ENCODE data around the gene SAMD4A. TPM values are rescaled to one million over a fixed set of nuclear protein-coding genes. Genes with fewer than 3 reads are reported as not detected.

The SAMD4A gene
- polyA plus RNA-seq, 3 donors = 3.2 to 8.6 (median 4.2) TPM

GRCh38 chr14:54639611-54640010, 72.7 kb downstream of the SAMD4A start:
- no peak overlapping the region for H3K27ac Mint-ChIP-seq
- H3K4me1 Mint-ChIP-seq = no peaks in the 10 kb centered on the region
- Histone ChIP-seq H4K20me1 (ENCODE audit: insufficient read depth, low read length) (no peaks in the 10 kb centered on the region), H3K9me3 (replicated peaks in 1 of 2; ENCODE audit: control insufficient read depth in 1 of 2, insufficient read depth in 1 of 2, low read length in 2 of 2) (no peaks in the 10 kb centered on the region), H3K4me2 (replicated peaks; ENCODE audit: extremely low read depth, low read length, poor library complexity, severe bottlenecking) (no peak overlapping the region), H3K27me3 (ENCODE audit: control insufficient read depth in 2 of 2, insufficient read depth in 2 of 2, low read length in 2 of 2) (no peaks in the 10 kb centered on the region), H3K27ac (ENCODE audit: low read depth in 1 of 2, low read length in 2 of 2) (no peak overlapping the region), H3K9ac (ENCODE audit: insufficient read depth, low read length, poor library complexity, severe bottlenecking) (no peak overlapping the region), H3K4me3 (replicated peaks in 1 of 3; ENCODE audit: low read depth in 2 of 3, low read length in 3 of 3) (no peak overlapping the region), H3K36me3 (replicated peaks in 1 of 2; ENCODE audit: control insufficient read depth in 1 of 2, insufficient read depth in 2 of 2, low read length in 2 of 2) (no peaks in the 10 kb centered on the region), H3K4me1 (ENCODE audit: control insufficient read depth in 1 of 2, insufficient read depth in 2 of 2, low read length in 2 of 2) (no peaks in the 10 kb centered on the region), H2AFZ (ENCODE audit: insufficient read depth, low read depth, low read length, poor library complexity, severe bottlenecking) (no peak overlapping the region), H3K79me2 (ENCODE audit: insufficient read depth, low read length) (no peaks in the 10 kb centered on the region)
- no peak for TF ChIP-seq CTCF (IDR thresholded peaks at IDR 0.05)
- H3K27me3 Mint-ChIP-seq (ENCODE audit: low read depth in 3 of 3) = peaks cover 3 to 10% (median 3%) of the 10 kb centered on the region in 3 donors
- H3K4me3 Mint-ChIP-seq = no peak overlapping the region
- WGBS (ENCODE audit: insufficient coverage) = 83% methylated on average over 1 of the region's 2 CpGs
- H3K9me3 Mint-ChIP-seq = peaks cover 0 to 1% (median 0%) of the 10 kb centered on the region in 7 donors
- intact Hi-C loops (cut with micrococcal nuclease) = no loop called here
- H3K36me3 Mint-ChIP-seq = no peaks in the 10 kb centered on the region
- DNase-seq = no peak

GRCh38 chr14:54640506-54640905, 73.6 kb downstream of the SAMD4A start:
- no peak for TF ChIP-seq CTCF (IDR thresholded peaks at IDR 0.05)
- H3K4me3 ChIP-seq (replicated peaks in 1 of 3; ENCODE audit: low read depth in 2 of 3, low read length in 3 of 3) = no peak overlapping the region
- no peaks in the 10 kb centered on the region for H3K27me3 ChIP-seq (ENCODE audit: control insufficient read depth in 2 of 2, insufficient read depth in 2 of 2, low read length in 2 of 2)
- no peaks in the 10 kb centered on the region for H3K9me3 ChIP-seq (replicated peaks in 1 of 2; ENCODE audit: control insufficient read depth in 1 of 2, insufficient read depth in 1 of 2, low read length in 2 of 2)
- DNase-seq = no peak
- H3K9ac ChIP-seq (ENCODE audit: insufficient read depth, low read length, poor library complexity, severe bottlenecking) = no peak overlapping the region
- H3K36me3 ChIP-seq (replicated peaks in 1 of 2; ENCODE audit: control insufficient read depth in 1 of 2, insufficient read depth in 2 of 2, low read length in 2 of 2) = no peaks in the 10 kb centered on the region
- Mint-ChIP-seq H3K4me3 (no peak overlapping the region), H3K27ac (no peak overlapping the region), H3K9me3 (peaks cover 0 to 1% (median 0%) of the 10 kb centered on the region in 7 donors), H3K36me3 (no peaks in the 10 kb centered on the region), H3K4me1 (no peaks in the 10 kb centered on the region), H3K27me3 (ENCODE audit: low read depth in 3 of 3) (peaks cover 3 to 10% (median 3%) of the 10 kb centered on the region in 3 donors)
- H3K27ac ChIP-seq (ENCODE audit: low read depth in 1 of 2, low read length in 2 of 2) = no peak overlapping the region
- H3K79me2 ChIP-seq (ENCODE audit: insufficient read depth, low read length) = no peaks in the 10 kb centered on the region
- WGBS (ENCODE audit: insufficient coverage) = 93% methylated on average over 4 of the region's 8 CpGs
- no peak overlapping the region for H3K4me2 ChIP-seq (replicated peaks; ENCODE audit: extremely low read depth, low read length, poor library complexity, severe bottlenecking)
- H4K20me1 ChIP-seq (ENCODE audit: insufficient read depth, low read length) = no peaks in the 10 kb centered on the region
- intact Hi-C loops (cut with micrococcal nuclease) = no loop called here
- no peak overlapping the region for H2AFZ ChIP-seq (ENCODE audit: insufficient read depth, low read depth, low read length, poor library complexity, severe bottlenecking)
- H3K4me1 ChIP-seq (ENCODE audit: control insufficient read depth in 1 of 2, insufficient read depth in 2 of 2, low read length in 2 of 2) = no peaks in the 10 kb centered on the region
